ENCODE data around the gene POU6F2.

Gene POU6F2

GRCh38 chr7:39413636-39414223, 436.0 kb downstream of the POU6F2 start:
- DNase-seq (ENCODE audit: low spot score) = no peak
- Histone ChIP-seq H3K27ac (peak overlapping the region; percentile 0 to 50), H3K4me3 (peak overlapping the region; percentile 87)
- TF ChIP-seq, protein P1, sequence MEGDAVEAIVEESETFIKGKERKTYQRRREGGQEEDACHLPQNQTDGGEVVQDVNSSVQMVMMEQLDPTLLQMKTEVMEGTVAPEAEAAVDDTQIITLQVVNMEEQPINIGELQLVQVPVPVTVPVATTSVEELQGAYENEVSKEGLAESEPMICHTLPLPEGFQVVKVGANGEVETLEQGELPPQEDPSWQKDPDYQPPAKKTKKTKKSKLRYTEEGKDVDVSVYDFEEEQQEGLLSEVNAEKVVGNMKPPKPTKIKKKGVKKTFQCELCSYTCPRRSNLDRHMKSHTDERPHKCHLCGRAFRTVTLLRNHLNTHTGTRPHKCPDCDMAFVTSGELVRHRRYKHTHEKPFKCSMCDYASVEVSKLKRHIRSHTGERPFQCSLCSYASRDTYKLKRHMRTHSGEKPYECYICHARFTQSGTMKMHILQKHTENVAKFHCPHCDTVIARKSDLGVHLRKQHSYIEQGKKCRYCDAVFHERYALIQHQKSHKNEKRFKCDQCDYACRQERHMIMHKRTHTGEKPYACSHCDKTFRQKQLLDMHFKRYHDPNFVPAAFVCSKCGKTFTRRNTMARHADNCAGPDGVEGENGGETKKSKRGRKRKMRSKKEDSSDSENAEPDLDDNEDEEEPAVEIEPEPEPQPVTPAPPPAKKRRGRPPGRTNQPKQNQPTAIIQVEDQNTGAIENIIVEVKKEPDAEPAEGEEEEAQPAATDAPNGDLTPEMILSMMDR (IDR thresholded peaks at IDR 0.05) = no peak

DNA sequence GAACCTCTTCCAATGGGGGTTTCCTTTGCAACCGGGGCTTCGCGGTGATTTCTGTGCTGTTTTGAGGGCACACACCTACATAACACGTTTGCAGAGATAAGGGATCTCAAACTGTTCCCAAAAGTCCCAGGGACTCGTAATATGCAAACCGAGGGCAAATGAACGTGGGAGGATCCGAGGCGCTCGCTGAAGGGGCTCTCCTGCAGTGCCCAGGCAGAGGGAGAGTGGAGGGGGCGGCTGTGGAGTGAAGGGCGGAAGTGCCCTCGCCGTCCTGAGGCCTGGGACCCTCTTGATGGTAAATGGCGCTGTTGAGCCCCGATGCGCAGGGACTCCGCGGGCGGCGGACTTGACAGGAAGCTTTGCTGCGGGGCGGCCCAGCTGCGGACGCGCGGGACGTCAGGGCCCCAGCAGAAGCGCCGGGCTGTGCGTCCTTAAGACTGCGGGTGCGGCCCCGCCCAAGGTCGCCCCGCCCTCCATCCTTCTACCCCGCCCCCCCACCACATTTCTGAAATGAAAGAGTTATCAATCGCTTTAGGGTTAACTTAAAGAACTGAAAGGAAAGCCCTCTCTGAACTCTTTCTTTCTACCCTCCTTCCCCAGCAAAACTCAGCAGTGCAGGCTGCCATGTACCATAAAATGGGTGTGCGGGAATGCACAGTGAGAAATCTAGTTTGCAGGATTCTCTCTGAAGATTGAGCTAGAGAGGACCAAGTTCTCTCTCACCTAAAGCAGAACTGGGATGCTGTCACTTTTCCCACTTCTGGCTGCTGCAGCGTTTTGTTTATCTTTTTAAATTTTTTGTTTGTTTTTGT, 436.7 kb downstream of the POU6F2 start:
- DNase-seq (ENCODE audit: low spot score) = no peak
- Histone ChIP-seq H3K4me3 (peak overlapping the region; percentile 87), H3K27ac (peak overlapping the region; percentile 0 to 50)
- TF ChIP-seq, protein P1 (IDR thresholded peaks at IDR 0.05) = no peak

GRCh38 chr7:39415091-39415787, 437.5 kb downstream of the POU6F2 start:
- peak overlapping the region; percentile 87 for H3K4me3 ChIP-seq
- no peak for DNase-seq (ENCODE audit: low spot score)
- TF ChIP-seq, protein P1 (IDR thresholded peaks at IDR 0.05) = no peak
- no peak overlapping the region for H3K27ac ChIP-seq

- Histone ChIP-seq H3K4me3 (no peak overlapping the region), H3K27ac (no peak overlapping the region)
- TF ChIP-seq, protein P1 (IDR thresholded peaks at IDR 0.05) = no peak
- no peak for DNase-seq (ENCODE audit: low spot score)
These were observed 439.2 kb downstream of the POU6F2 start for GRCh38 chr7:39416866-39417265.

DNA sequence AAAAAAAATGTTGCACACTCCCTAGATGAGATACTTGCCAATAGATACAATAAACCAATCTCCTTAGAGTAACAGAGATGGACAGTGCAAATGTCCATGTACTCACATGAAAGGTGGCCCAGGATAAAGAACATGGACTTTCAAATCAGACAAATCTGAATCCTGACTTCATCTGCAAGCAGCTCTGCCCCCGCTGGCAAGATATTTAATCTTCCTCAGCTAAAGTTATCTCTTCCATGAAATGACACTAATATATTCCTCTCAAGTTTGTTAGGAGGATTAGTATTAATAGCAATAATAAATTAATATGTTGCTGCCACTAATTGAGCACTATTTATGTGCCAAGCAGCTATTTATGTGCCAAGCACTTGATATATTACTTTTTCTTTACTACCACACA, 439.9 kb downstream of the POU6F2 start:
- TF ChIP-seq, protein P1 (IDR thresholded peaks at IDR 0.05) = no peak

DNA sequence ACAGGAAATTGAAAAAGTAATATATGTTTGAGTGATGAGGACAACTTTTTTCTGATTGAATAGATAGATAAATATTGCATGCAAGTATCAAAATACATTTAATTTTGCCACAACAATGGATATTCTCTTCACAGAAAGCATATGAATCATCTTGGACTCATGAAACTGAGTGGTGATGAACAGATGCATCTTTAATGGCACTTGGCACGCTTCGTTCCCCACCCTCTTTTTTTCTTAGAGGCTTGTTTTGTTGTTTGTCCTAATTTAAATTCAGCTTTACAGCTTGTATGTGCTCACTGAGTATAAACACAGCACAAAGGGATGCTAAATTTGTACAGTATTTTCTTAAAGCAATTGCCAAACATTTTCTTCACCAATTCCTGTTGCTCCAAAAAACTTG, 443.5 kb downstream of the POU6F2 start:
- no peak overlapping the region for H3K27ac ChIP-seq
- H3K4me3 ChIP-seq = no peak overlapping the region
- TF ChIP-seq, protein P1 (IDR thresholded peaks at IDR 0.05) = no peak
- no peak for DNase-seq (ENCODE audit: low spot score)

More for the DNA sequence above, 439.9 kb downstream of the POU6F2 start:
- H3K4me3 ChIP-seq = no peak overlapping the region
- no peak for DNase-seq (ENCODE audit: low spot score)
- H3K27ac ChIP-seq = no peak overlapping the region

Data from coronary artery (tissue), 2 donors.